GM12872 (cell line): ENCODE results near the gene MATN1.

Source experiments
- CTCF ChIP-seq: IDR thresholded peaks from 3 replicates; pipeline ENCODE4 v1.5.1; 2011; ENCODE audit warnings: low read depth, mild to moderate bottlenecking, low read length, moderate library complexity; ENCODE audit not compliant: insufficient read depth

The MATN1 gene

GRCh38 chr1:30745834-30746208 lies 22.4 kb upstream of the MATN1 start:
- no peak for TF ChIP-seq CTCF

- TF ChIP-seq CTCF: no peak
Measured at GRCh38 chr1:30745156-30745833, 21.9 kb upstream of the MATN1 start.

- no peak for TF ChIP-seq CTCF
Measured at GRCh38 chr1:30744060-30744756, 20.8 kb upstream of the MATN1 start.

- no peak for TF ChIP-seq CTCF
Measured at GRCh38 chr1:30743584-30744059, 20.2 kb upstream of the MATN1 start.

DNA sequence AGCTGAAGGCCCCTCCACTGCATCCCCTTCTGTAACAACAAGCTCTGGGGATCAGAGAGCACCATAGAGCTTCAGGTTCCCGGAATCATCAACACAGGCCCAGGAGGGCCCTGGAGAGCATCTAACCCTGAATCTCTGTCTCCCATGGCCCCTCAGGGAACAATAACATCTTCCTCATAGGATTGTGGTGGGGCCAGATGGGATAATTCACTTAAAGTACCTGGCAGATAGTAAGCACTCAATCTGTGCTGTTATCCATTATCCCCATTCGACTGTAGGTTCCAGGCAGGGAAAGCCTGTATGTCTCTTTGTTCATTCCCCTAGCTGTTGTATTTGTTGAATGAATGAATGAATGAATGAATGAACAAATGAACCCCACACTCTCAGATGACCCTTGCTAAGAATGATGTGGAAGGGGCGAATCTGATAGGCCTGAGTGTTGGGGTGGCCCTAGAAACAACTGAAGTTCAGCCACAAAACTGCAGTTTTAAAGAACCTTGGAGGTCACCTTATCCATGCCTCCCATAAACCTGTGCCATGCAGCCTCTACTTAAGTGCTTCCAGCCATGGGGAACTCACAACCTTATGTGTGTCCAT lies 19.7 kb upstream of the MATN1 start:
- TF ChIP-seq CTCF: no peak

DNA sequence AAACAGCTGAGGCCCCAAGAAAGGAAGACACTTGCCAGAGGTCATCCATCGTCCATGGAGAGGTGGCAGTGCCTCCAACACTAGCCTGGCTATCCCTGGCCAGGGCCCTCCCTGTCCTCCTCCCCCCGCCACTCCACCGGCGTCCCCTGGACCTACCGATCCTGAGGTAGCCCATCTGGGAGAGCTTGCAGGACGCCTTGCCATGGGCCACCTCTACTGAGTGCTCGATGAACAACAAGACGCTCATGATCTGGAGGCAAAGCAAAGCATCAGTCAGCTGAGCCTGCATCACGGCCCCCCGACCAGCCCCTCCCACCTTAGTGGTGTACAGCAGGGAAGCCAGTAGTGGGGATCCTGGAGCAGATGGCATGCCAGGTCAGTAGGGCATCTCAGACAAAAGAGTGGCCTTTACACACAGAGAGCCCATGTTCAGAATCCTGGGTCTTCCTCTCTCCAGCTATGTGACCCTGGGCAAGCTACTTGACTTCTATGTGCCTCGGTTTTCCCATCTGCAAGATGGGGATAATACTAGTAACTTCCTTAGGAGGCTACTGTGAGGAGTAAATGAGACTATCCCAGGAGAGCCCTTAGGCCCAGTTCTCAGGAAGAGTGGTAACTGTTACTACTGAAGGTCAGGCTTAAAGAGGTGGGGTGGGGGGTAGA lies 19.0 kb upstream of the MATN1 start:
- TF ChIP-seq CTCF: no peak

GRCh38 chr1:30741239-30741894 lies 18.0 kb upstream of the MATN1 start:
- no peak for TF ChIP-seq CTCF
